ENCODE results near the gene QRFP. TPM values are rescaled to one million over a fixed set of nuclear protein-coding genes. Genes with fewer than 3 reads are reported as not detected.
A peak's percentile ranks its signal among the peaks of the same experiment; 100 is the strongest.

The QRFP gene
- total and polyA plus RNA-seq, 2 experiments from 2014 or later, result 0.45 TPM; not detected in 1

- H3K4me3 ChIP-seq, result no peak overlapping the region
- H3K4me1 ChIP-seq (ENCODE audit: low read depth), result peaks cover 7% of the 10 kb centered on the region
- no peaks in the 10 kb centered on the region for H3K9me3 ChIP-seq (ENCODE audit: low read depth)
- peaks cover 62% of the 10 kb centered on the region for H3K36me3 ChIP-seq
- no peak overlapping the region for H3K27ac ChIP-seq
- DNase-seq (ENCODE audit: low read depth in 1 of 2, low spot score in 1 of 2), result no peak
- TF ChIP-seq CTCF (IDR thresholded peaks at IDR 0.05; ENCODE audit: low read depth, low read length), result no peak
- no peaks in the 10 kb centered on the region for H3K27me3 ChIP-seq
These were observed 9.6 kb downstream of the QRFP start for GRCh38 chr9:130886981-130887380.

- Histone ChIP-seq H3K36me3 (peaks cover 69% of the 10 kb centered on the region), H3K27ac (peak overlapping the region; percentile 35), H3K4me1 (ENCODE audit: low read depth) (peaks cover 3% of the 10 kb centered on the region), H3K27me3 (no peaks in the 10 kb centered on the region), H3K9me3 (ENCODE audit: low read depth) (no peaks in the 10 kb centered on the region), H3K4me3 (no peak overlapping the region)
- DNase-seq (ENCODE audit: low read depth in 1 of 2, low spot score in 1 of 2), result no peak
- no peak for TF ChIP-seq CTCF (IDR thresholded peaks at IDR 0.05; ENCODE audit: low read depth, low read length)
These were observed 10.9 kb downstream of the QRFP start for GRCh38 chr9:130885484-130886375.

- Histone ChIP-seq H3K4me1 (ENCODE audit: low read depth) (no peaks in the 10 kb centered on the region), H3K27me3 (no peaks in the 10 kb centered on the region), H3K36me3 (peaks cover 71% of the 10 kb centered on the region), H3K4me3 (no peak overlapping the region), H3K9me3 (ENCODE audit: low read depth) (no peaks in the 10 kb centered on the region), H3K27ac (peak overlapping the region; percentile 35)
- TF ChIP-seq CTCF (IDR thresholded peaks at IDR 0.05; ENCODE audit: low read depth, low read length), result no peak
- DNase-seq (ENCODE audit: low read depth in 1 of 2, low spot score in 1 of 2), result no peak
These were observed 11.8 kb downstream of the QRFP start for GRCh38 chr9:130884542-130885483.

- Histone ChIP-seq H3K36me3 (peaks cover 78% of the 10 kb centered on the region), H3K27me3 (no peaks in the 10 kb centered on the region), H3K4me3 (no peak overlapping the region), H3K4me1 (ENCODE audit: low read depth) (no peaks in the 10 kb centered on the region), H3K27ac (no peak overlapping the region), H3K9me3 (ENCODE audit: low read depth) (no peaks in the 10 kb centered on the region)
- no peak for DNase-seq (ENCODE audit: low read depth in 1 of 2, low spot score in 1 of 2)
- no peak for TF ChIP-seq CTCF (IDR thresholded peaks at IDR 0.05; ENCODE audit: low read depth, low read length)
These were observed 12.5 kb downstream of the QRFP start for GRCh38 chr9:130884111-130884531.

GRCh38 chr9:130883479-130883878, 13.1 kb downstream of the QRFP start:
- Histone ChIP-seq H3K4me3 (no peak overlapping the region), H3K27ac (no peak overlapping the region), H3K36me3 (peaks cover 73% of the 10 kb centered on the region), H3K4me1 (ENCODE audit: low read depth) (no peaks in the 10 kb centered on the region), H3K27me3 (no peaks in the 10 kb centered on the region), H3K9me3 (ENCODE audit: low read depth) (no peaks in the 10 kb centered on the region)
- no peak for TF ChIP-seq CTCF (IDR thresholded peaks at IDR 0.05; ENCODE audit: low read depth, low read length)
- DNase-seq (ENCODE audit: low read depth in 1 of 2, low spot score in 1 of 2), result no peak
